Measurements from ENCODE around the gene MEIS2.

Gene MEIS2

GRCh38 chr15:36926427-36926825 is 173.9 kb downstream of the MEIS2 start:
- FAIRE-seq: no peak
- DNase-seq (ENCODE audit: insufficient read length, low spot score): no peak
- TF ChIP-seq CTCF (IDR thresholded peaks at IDR 0.05; ENCODE audit: insufficient read depth, missing control alignments): no peak

DNA sequence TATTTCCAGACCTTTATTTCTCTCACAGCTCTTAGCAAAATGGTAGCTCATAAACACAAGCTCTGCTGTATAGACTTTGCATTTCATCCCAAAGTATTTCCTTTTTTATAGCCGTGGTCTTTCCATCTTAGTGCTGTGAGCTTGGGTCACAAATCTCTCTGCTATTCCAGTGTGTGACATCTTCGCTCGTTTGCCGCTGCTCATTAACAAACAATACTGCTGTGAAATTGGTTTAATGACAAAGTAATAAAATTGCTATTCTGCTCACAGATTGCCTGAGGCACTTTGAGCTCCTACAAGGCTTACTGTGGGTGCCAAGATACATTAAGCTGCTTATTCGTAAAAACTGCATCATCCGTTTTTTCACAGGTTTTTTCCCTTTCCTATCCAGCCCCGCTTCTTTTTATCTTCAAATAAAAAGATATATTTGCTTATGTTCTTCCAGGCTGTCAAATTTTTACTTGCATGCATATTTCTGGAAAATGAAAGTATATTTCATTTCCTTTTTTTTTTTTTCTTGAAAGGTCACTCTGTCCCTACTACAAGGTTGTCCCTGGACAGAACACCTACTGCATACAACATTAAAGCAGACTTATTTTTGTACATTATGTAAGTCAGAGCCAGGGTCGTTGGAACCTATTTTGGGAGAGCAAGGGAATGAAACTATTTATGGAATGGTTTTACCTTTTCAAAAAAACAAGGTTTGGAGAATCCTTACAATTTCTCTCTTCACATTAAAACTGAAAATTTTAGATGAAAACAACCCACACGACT is 174.5 kb downstream of the MEIS2 start:
- no peak for DNase-seq (ENCODE audit: insufficient read length, low spot score)
- FAIRE-seq: no peak
- TF ChIP-seq CTCF (IDR thresholded peaks at IDR 0.05; ENCODE audit: insufficient read depth, missing control alignments): no peak

- FAIRE-seq (no peak), DNase-seq (ENCODE audit: insufficient read length, low spot score) (no peak)
- no peak for TF ChIP-seq CTCF (IDR thresholded peaks at IDR 0.05; ENCODE audit: insufficient read depth, missing control alignments)
Observed at GRCh38 chr15:36925049-36925448, 175.3 kb downstream of the MEIS2 start.

- DNase-seq (ENCODE audit: insufficient read length, low spot score) (no peak), FAIRE-seq (no peak)
- no peak for TF ChIP-seq CTCF (IDR thresholded peaks at IDR 0.05; ENCODE audit: insufficient read depth, missing control alignments)
Observed at GRCh38 chr15:36924034-36924433, 176.3 kb downstream of the MEIS2 start.

DNA sequence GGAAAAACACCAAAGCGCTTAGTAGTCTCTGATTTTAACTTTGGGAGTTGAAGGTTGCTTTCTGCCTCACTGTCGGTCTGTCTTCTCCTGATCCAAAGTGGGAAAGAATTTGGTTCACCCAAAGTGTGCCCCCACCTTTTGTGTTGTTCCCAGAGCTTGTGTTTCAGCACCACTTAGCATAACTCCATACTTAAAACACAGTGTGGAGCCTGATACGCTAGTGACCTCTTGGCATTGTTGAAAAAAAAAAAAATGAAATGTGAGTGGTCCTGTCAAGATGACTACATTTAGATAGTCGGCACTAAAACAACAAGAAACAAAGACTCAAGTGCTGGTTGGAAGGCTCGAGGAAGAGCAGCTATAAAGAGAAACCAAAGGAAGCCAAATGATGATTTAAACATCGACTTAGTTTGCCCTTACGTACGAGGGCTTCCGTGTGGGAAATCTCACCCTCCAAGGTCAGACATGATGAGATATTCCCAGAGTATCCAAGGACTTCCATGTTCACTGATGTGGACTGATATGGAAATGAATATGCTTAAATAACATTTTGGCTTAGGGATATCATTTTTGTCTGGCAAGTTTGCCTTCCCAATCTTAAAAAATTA is 178.8 kb downstream of the MEIS2 start:
- no peak for TF ChIP-seq CTCF (IDR thresholded peaks at IDR 0.05; ENCODE audit: insufficient read depth, missing control alignments)
- FAIRE-seq: no peak

GRCh38 chr15:36917411-36918267 is 182.7 kb downstream of the MEIS2 start:
- DNase-seq (ENCODE audit: insufficient read length, low spot score): no peak
- no peak for FAIRE-seq
- TF ChIP-seq CTCF (IDR thresholded peaks at IDR 0.05; ENCODE audit: insufficient read depth, missing control alignments): no peak

More for the DNA sequence above, 178.8 kb downstream of the MEIS2 start:
- no peak for DNase-seq (ENCODE audit: insufficient read length, low spot score)

Measured in D721Med (cell line).